HepG2 (cell line): ENCODE results near the gene COL8A2.

Experiments
- ATAD3A ChIP-seq: sonication (generic); formaldehyde crosslinking; IDR thresholded peaks from 2 replicates; pipeline ENCODE4 v1.4.0; 2020; ENCODE audit warnings: missing genetic modification reagents
- BCL6 ChIP-seq: IDR thresholded peaks from 2 replicates; pipeline ENCODE4 v1.6.1; 2016; ENCODE audit warnings: missing genetic modification reagents, missing compliant biosample characterization
- HIVEP1 ChIP-seq: sonication (generic); formaldehyde crosslinking; IDR thresholded peaks from 2 replicates; pipeline ENCODE4 v1.4.0; 2020; ENCODE audit warnings: mild to moderate bottlenecking, missing genetic modification reagents
- JUND ChIP-seq: sonication (generic); formaldehyde crosslinking; IDR thresholded peaks from 2 replicates; pipeline ENCODE4 v1.8.0; 2022; ENCODE audit warnings: mild to moderate bottlenecking, missing genetic modification reagents
- MAZ ChIP-seq, 2 experiments: sonication (generic) in 1 of 2; formaldehyde crosslinking in 1 of 2; IDR thresholded peaks; 2 replicates each; pipeline versions ENCODE4 v1.5.0 to v1.6.1; 2012 to 2020; ENCODE audit warnings: low read depth in 2 of 2, mild to moderate bottlenecking in 2 of 2, borderline replicate concordance in 1 of 2, improper control_type of control experiment in 1 of 2, low read length in 1 of 2, missing genetic modification reagents in 1 of 2, moderate library complexity in 1 of 2
- SMYD3 ChIP-seq: sonication (generic); formaldehyde crosslinking; IDR thresholded peaks from 2 replicates; pipeline ENCODE4 v1.8.1; 2023; ENCODE audit warnings: mild to moderate bottlenecking, missing genetic modification reagents
- SRSF9 ChIP-seq: fragments of 200-400 bp; formaldehyde crosslinking; IDR thresholded peaks from 2 replicates; pipeline ENCODE4 v1.6.1; 2018; ENCODE audit warnings: borderline replicate concordance, mild to moderate bottlenecking, low read depth, low read length; ENCODE audit not compliant: insufficient read depth, poor library complexity, severe bottlenecking
- TOE1 ChIP-seq: sonication (generic); formaldehyde crosslinking; IDR thresholded peaks from 2 replicates; pipeline ENCODE4 v1.4.0; 2020; ENCODE audit warnings: mild to moderate bottlenecking, missing genetic modification reagents
- ZBTB7A ChIP-seq: sonication (generic); formaldehyde crosslinking; IDR thresholded peaks from 2 replicates; pipeline ENCODE4 v1.8.0; 2022; ENCODE audit warnings: mild to moderate bottlenecking, missing genetic modification reagents
- ZNF274 ChIP-seq: sonication (generic); formaldehyde crosslinking; IDR thresholded peaks from 2 replicates; pipeline ENCODE4 v1.5.1; 2020; ENCODE audit warnings: mild to moderate bottlenecking, missing genetic modification reagents
- TF ChIP-seq, protein P1 (sequence below): sonication (generic); formaldehyde crosslinking; IDR thresholded peaks from 2 replicates; pipeline ENCODE4 v1.5.0; 2020; ENCODE audit warnings: mild to moderate bottlenecking, missing genetic modification reagents, moderate library complexity
- TF ChIP-seq, protein P2 (sequence below): sonication (generic); formaldehyde crosslinking; IDR thresholded peaks from 2 replicates; pipeline ENCODE4 v1.4.0; 2020; ENCODE audit warnings: missing genetic modification reagents, borderline replicate concordance
- TF ChIP-seq, protein P3 (sequence below): IDR thresholded peaks from 2 replicates; pipeline ENCODE4 v1.6.1; 2016
- TF ChIP-seq, protein P4 (sequence below): sonication (generic); formaldehyde crosslinking; IDR thresholded peaks from 2 replicates; pipeline ENCODE4 v1.4.0; 2020; ENCODE audit warnings: missing genetic modification reagents

DNA sequence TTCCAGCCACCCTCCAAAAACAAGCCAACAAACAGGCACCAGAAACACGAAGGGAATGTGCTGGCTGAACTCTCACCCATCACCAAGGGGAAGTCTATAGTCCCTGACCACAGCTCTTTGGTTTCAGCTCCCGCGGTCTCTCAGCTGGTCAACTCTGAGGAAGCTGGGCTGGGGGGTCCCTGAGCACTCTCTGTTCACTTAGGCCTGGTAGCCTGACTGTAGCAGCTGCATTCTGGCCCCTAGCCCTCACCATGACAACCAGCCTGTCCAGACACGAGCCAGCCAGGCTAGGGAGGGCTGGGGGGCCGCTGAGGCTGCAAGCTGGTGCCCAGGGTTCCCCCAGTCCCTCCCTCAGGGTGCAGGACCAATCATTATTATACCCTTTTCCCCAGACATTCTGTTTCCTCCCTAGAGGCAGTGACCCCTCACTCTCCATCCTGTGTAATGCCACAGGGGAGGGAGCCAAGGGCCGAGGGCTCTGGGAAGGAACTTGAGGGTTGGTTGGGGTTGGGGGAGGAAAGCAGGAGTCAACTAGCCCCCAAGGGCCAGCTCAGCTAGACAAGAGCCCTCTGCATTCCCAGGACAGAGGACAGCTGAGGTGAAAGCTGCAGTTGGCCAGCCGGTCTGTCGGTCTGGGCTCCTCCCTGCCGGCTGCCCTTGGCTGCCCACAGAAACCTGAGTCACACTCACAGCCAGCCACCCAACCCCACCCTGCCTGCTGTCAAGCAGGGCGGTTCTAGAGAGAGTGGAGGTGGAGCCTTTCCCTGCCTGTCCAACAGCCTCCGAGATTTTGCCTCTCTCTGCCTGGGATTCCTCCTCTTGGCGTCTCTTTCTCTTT lies 25.5 kb upstream of the COL8A2 start:
- TF ChIP-seq SMYD3 (CRISPR knock-in tag) (no peak), SRSF9 (no peak), MAZ (IDR thresholded peaks at IDR 0.05; ENCODE audit: borderline replicate concordance, low read depth, low read length) (0 out of 2 replicates have a peak, but pooled peaks have one; percentile 13), MAZ (CRISPR knock-in tag; IDR thresholded peaks at IDR 0.05; ENCODE audit: low read depth) (0 out of 2 replicates have a peak, but pooled peaks have one; percentile 52), ZNF274 (CRISPR knock-in tag) (no peak), TOE1 (no peak), BCL6 (CRISPR knock-in tag) (no peak), ATAD3A (no peak), ZBTB7A (no peak), HIVEP1 (CRISPR knock-in tag) (0 out of 2 replicates have a peak, but pooled peaks have one; percentile 41), JUND (CRISPR knock-in tag) (no peak)
- TF ChIP-seq, protein P1, sequence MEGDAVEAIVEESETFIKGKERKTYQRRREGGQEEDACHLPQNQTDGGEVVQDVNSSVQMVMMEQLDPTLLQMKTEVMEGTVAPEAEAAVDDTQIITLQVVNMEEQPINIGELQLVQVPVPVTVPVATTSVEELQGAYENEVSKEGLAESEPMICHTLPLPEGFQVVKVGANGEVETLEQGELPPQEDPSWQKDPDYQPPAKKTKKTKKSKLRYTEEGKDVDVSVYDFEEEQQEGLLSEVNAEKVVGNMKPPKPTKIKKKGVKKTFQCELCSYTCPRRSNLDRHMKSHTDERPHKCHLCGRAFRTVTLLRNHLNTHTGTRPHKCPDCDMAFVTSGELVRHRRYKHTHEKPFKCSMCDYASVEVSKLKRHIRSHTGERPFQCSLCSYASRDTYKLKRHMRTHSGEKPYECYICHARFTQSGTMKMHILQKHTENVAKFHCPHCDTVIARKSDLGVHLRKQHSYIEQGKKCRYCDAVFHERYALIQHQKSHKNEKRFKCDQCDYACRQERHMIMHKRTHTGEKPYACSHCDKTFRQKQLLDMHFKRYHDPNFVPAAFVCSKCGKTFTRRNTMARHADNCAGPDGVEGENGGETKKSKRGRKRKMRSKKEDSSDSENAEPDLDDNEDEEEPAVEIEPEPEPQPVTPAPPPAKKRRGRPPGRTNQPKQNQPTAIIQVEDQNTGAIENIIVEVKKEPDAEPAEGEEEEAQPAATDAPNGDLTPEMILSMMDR = no peak
- TF ChIP-seq, protein P2, sequence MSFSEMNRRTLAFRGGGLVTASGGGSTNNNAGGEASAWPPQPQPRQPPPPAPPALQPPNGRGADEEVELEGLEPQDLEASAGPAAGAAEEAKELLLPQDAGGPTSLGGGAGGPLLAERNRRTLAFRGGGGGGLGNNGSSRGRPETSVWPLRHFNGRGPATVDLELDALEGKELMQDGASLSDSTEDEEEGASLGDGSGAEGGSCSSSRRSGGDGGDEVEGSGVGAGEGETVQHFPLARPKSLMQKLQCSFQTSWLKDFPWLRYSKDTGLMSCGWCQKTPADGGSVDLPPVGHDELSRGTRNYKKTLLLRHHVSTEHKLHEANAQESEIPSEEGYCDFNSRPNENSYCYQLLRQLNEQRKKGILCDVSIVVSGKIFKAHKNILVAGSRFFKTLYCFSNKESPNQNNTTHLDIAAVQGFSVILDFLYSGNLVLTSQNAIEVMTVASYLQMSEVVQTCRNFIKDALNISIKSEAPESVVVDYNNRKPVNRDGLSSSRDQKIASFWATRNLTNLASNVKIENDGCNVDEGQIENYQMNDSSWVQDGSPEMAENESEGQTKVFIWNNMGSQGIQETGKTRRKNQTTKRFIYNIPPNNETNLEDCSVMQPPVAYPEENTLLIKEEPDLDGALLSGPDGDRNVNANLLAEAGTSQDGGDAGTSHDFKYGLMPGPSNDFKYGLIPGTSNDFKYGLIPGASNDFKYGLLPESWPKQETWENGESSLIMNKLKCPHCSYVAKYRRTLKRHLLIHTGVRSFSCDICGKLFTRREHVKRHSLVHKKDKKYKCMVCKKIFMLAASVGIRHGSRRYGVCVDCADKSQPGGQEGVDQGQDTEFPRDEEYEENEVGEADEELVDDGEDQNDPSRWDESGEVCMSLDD (CRISPR knock-in tag) = no peak
- TF ChIP-seq, protein P3, sequence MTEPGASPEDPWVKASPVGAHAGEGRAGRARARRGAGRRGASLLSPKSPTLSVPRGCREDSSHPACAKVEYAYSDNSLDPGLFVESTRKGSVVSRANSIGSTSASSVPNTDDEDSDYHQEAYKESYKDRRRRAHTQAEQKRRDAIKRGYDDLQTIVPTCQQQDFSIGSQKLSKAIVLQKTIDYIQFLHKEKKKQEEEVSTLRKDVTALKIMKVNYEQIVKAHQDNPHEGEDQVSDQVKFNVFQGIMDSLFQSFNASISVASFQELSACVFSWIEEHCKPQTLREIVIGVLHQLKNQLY = no peak
- TF ChIP-seq, protein P4, sequence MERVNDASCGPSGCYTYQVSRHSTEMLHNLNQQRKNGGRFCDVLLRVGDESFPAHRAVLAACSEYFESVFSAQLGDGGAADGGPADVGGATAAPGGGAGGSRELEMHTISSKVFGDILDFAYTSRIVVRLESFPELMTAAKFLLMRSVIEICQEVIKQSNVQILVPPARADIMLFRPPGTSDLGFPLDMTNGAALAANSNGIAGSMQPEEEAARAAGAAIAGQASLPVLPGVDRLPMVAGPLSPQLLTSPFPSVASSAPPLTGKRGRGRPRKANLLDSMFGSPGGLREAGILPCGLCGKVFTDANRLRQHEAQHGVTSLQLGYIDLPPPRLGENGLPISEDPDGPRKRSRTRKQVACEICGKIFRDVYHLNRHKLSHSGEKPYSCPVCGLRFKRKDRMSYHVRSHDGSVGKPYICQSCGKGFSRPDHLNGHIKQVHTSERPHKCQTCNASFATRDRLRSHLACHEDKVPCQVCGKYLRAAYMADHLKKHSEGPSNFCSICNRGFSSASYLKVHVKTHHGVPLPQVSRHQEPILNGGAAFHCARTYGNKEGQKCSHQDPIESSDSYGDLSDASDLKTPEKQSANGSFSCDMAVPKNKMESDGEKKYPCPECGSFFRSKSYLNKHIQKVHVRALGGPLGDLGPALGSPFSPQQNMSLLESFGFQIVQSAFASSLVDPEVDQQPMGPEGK (CRISPR knock-in tag) = peak; percentile 63
